SK-N-SH treated with all-trans-retinoic acid at 6 μM for 48 hours (cell line): Measurements from ENCODE around the gene SLCO3A1.

Source experiments
- ATAC-seq: fragments of 200-7000 bp; cut with Tn5 transposase; 3 replicates; pipeline ENCODE4 v1.9.1; 2020; ENCODE audit warnings: mild to moderate bottlenecking, moderate library complexity
- ARNTL ChIP-seq: fragments of 450-650 bp; formaldehyde crosslinking; IDR thresholded peaks from 2 replicates; pipeline ENCODE4 v1.5.0; 2020; ENCODE audit warnings: low read depth, mild to moderate bottlenecking, moderate library complexity, borderline replicate concordance
- BACH2 ChIP-seq: fragments of 250-450 bp; sonication (Bioruptor Pico); IDR thresholded peaks from 2 replicates; pipeline ENCODE4 v1.9.0; 2021; ENCODE audit warnings: mild to moderate bottlenecking, borderline replicate concordance
- CSDC2 ChIP-seq: fragments of 250-450 bp; sonication (Bioruptor Pico); IDR thresholded peaks from 2 replicates; pipeline ENCODE4 v1.5.0; 2020; ENCODE audit warnings: mild to moderate bottlenecking, moderate library complexity
- ESRRG ChIP-seq: fragments of 250-450 bp; sonication (Bioruptor Pico); IDR thresholded peaks from 2 replicates; pipeline ENCODE4 v1.6.1; 2021; ENCODE audit warnings: mild to moderate bottlenecking
- GLIS3 ChIP-seq: fragments of 250-450 bp; sonication (Bioruptor Pico); IDR thresholded peaks from 2 replicates; pipeline ENCODE4 v1.5.0; 2020; ENCODE audit warnings: mild to moderate bottlenecking, moderate library complexity
- ISL1 ChIP-seq: fragments of 250-450 bp; sonication (Bioruptor Pico); IDR thresholded peaks from 2 replicates; pipeline ENCODE4 v2.1.2; 2022; ENCODE audit warnings: mild to moderate bottlenecking, moderate library complexity
- OSR1 ChIP-seq: fragments of 250-450 bp; sonication (Bioruptor Pico); IDR thresholded peaks from 2 replicates; pipeline ENCODE4 v1.8.0; 2022; ENCODE audit warnings: moderate library complexity, mild to moderate bottlenecking, inconsistent platforms
- PATZ1 ChIP-seq: fragments of 250-450 bp; sonication (Bioruptor Pico); IDR thresholded peaks from 2 replicates; pipeline ENCODE4 v1.8.0; 2020; ENCODE audit warnings: mild to moderate bottlenecking, moderate library complexity, borderline replicate concordance
- POU6F1 ChIP-seq: fragments of 250-450 bp; sonication (Bioruptor Pico); IDR thresholded peaks from 2 replicates; pipeline ENCODE4 v1.8.0; 2021; ENCODE audit warnings: low read depth, mild to moderate bottlenecking, moderate library complexity, borderline replicate concordance
- PPARA ChIP-seq: fragments of 250-450 bp; sonication (Bioruptor Pico); IDR thresholded peaks from 2 replicates; pipeline ENCODE4 v1.5.0; 2020; ENCODE audit warnings: mild to moderate bottlenecking, borderline replicate concordance
- RARB ChIP-seq: fragments of 250-450 bp; sonication (Bioruptor Pico); IDR thresholded peaks from 2 replicates; pipeline ENCODE4 v1.8.0; 2021; ENCODE audit warnings: mild to moderate bottlenecking, moderate library complexity
- SNAI2 ChIP-seq: fragments of 250-450 bp; sonication (Bioruptor Pico); IDR thresholded peaks from 2 replicates; pipeline ENCODE4 v1.5.0; 2020; ENCODE audit warnings: mild to moderate bottlenecking, moderate library complexity
- TCF4 ChIP-seq: fragments of 250-450 bp; sonication (Bioruptor Pico); IDR thresholded peaks from 2 replicates; pipeline ENCODE4 v1.8.0; 2021; ENCODE audit warnings: mild to moderate bottlenecking, moderate library complexity, borderline replicate concordance
- ZC3H10 ChIP-seq: fragments of 250-450 bp; sonication (Bioruptor Pico); IDR thresholded peaks from 2 replicates; pipeline ENCODE4 v1.5.1; 2021; ENCODE audit warnings: mild to moderate bottlenecking, moderate library complexity
- ZNF565 ChIP-seq: fragments of 450-650 bp; formaldehyde crosslinking; conservative IDR thresholded peaks from 2 replicates; pipeline ENCODE4 v1.5.0; 2020; ENCODE audit warnings: low read depth, mild to moderate bottlenecking, moderate library complexity
- ZNF70 ChIP-seq: fragments of 450-650 bp; formaldehyde crosslinking; IDR thresholded peaks from 2 replicates; pipeline ENCODE4 v1.5.0; 2020; ENCODE audit warnings: mild to moderate bottlenecking, moderate library complexity
- ZNF8 ChIP-seq: fragments of 450-650 bp; formaldehyde crosslinking; IDR thresholded peaks from 2 replicates; pipeline ENCODE4 v1.5.0; 2020; ENCODE audit warnings: mild to moderate bottlenecking, moderate library complexity
- TF ChIP-seq, protein P1 (sequence below): fragments of 250-450 bp; sonication (Bioruptor Pico); IDR thresholded peaks from 2 replicates; pipeline ENCODE4 v1.5.1; 2020; ENCODE audit warnings: low read depth, mild to moderate bottlenecking, moderate library complexity
- TF ChIP-seq, protein P2 (sequence below): fragments of 250-450 bp; sonication (Bioruptor Pico); IDR thresholded peaks from 2 replicates; pipeline ENCODE4 v1.5.1; 2021; ENCODE audit warnings: mild to moderate bottlenecking, moderate library complexity

Gene SLCO3A1

DNA sequence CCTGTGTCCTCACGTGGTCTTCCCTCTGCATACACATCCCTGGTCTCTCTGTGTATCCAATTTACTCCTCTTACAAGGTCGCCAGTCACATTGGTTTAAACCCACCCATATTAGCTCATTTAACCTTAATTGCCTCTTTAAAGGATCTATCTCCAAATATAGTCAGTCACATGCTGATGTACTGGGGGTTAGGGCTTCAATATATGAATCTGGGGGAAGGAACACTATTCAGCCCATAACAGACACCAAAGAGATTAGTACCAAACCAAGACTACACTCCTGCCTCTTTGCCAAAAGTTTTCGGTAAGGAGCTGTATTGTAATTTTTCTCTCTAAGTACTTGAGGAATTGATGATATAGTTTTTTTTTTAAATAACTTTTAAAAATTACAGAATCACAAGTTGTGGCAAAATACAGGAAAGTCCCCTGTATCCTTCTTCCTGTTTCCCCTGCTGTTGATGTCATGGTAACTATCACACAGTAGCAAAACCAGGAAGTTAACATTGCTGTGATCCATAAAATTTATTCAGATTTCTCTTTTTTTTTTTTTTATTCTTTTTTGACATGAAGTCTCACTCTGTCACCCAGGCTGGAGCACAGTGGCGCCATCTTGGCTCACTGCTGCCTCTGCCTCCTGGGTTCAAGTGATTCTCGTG lies 67.8 kb downstream of the SLCO3A1 start (continued):
- no peak for TF ChIP-seq OSR1 (CRISPR knock-in tag)

DNA sequence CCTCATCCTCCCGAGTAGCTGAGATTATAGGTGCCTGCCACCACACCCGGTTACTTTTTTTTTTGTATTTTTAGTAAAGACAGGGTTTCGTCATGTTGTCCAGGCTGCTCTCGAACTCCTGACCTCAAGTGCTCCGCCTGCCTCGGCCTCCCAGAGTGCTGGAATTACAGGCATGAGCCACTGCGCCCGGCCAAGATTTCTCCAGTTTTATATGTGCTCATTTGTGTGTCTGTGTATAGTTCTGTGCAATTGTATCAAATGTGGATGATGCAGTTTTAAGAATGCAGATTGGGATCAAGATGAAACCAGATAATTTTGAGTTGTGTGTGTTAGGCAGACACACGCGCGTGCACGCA lies 68.3 kb downstream of the SLCO3A1 start:
- TF ChIP-seq OSR1 (CRISPR knock-in tag) = no peak
- no peak for TF ChIP-seq TCF4 (CRISPR knock-in tag)
- TF ChIP-seq PPARA = no peak
- no peak for TF ChIP-seq ZNF70 (CRISPR knock-in tag)
- no peak for TF ChIP-seq ZC3H10 (CRISPR knock-in tag)
- no peak for TF ChIP-seq ARNTL (CRISPR knock-in tag)
- TF ChIP-seq SNAI2 (CRISPR knock-in tag) = no peak
- TF ChIP-seq, protein P1, sequence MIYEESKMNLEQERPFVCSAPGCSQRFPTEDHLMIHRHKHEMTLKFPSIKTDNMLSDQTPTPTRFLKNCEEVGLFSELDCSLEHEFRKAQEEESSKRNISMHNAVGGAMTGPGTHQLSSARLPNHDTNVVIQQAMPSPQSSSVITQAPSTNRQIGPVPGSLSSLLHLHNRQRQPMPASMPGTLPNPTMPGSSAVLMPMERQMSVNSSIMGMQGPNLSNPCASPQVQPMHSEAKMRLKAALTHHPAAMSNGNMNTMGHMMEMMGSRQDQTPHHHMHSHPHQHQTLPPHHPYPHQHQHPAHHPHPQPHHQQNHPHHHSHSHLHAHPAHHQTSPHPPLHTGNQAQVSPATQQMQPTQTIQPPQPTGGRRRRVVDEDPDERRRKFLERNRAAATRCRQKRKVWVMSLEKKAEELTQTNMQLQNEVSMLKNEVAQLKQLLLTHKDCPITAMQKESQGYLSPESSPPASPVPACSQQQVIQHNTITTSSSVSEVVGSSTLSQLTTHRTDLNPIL (CRISPR knock-in tag) = no peak
- no peak for TF ChIP-seq PATZ1
- TF ChIP-seq POU6F1 (CRISPR knock-in tag) = no peak
- no peak for TF ChIP-seq ISL1 (CRISPR knock-in tag)
- TF ChIP-seq BACH2 (CRISPR knock-in tag) = no peak
- TF ChIP-seq ZNF565 = no peak
- no peak for TF ChIP-seq CSDC2 (CRISPR knock-in tag)
- TF ChIP-seq, protein P2, sequence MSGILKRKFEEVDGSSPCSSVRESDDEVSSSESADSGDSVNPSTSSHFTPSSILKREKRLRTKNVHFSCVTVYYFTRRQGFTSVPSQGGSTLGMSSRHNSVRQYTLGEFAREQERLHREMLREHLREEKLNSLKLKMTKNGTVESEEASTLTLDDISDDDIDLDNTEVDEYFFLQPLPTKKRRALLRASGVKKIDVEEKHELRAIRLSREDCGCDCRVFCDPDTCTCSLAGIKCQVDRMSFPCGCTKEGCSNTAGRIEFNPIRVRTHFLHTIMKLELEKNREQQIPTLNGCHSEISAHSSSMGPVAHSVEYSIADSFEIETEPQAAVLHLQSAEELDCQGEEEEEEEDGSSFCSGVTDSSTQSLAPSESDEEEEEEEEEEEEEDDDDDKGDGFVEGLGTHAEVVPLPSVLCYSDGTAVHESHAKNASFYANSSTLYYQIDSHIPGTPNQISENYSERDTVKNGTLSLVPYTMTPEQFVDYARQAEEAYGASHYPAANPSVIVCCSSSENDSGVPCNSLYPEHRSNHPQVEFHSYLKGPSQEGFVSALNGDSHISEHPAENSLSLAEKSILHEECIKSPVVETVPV (CRISPR knock-in tag) = no peak
- no peak for TF ChIP-seq ESRRG (CRISPR knock-in tag)
- TF ChIP-seq ZNF8 = no peak
- no peak for ATAC-seq

GRCh38 chr15:91922646-91923547 lies 69.4 kb downstream of the SLCO3A1 start:
- no peak for TF ChIP-seq ZNF8
- no peak for TF ChIP-seq POU6F1 (CRISPR knock-in tag)
- no peak for TF ChIP-seq ESRRG (CRISPR knock-in tag)
- TF ChIP-seq GLIS3 (CRISPR knock-in tag) = no peak
- TF ChIP-seq RARB = no peak
- TF ChIP-seq ZC3H10 (CRISPR knock-in tag) = no peak
- TF ChIP-seq ZNF70 (CRISPR knock-in tag) = no peak
- TF ChIP-seq, protein P1 (CRISPR knock-in tag) = no peak
- TF ChIP-seq TCF4 (CRISPR knock-in tag) = no peak
- TF ChIP-seq ARNTL (CRISPR knock-in tag) = no peak
- TF ChIP-seq, all 23 proteins: peak for 0
- no peak for ATAC-seq
